H1 (cell line): Measurements from ENCODE around the gene KLHL21. TPM values are rescaled to one million over a fixed set of nuclear protein-coding genes. Genes with fewer than 3 reads are reported as not detected.

ENCODE experiments used
- CTCF ChIA-PET: fragments of 300-600 bp; sonication (Branson Sonifier 250); formaldehyde crosslinking; loops from one replicate; lab custom pipeline; 2021; ENCODE audit not compliant: partially characterized antibody; lab: Charles Lee
- POLR2A ChIA-PET: fragments of 300-600 bp; sonication (Branson Sonifier 250); formaldehyde crosslinking; loops from one replicate; lab custom pipeline; 2021; ENCODE audit warnings: inconsistent platforms; ENCODE audit not compliant: partially characterized antibody; lab: Charles Lee
- DNase-seq, 2 experiments: peaks; one replicate each; pipeline versions ENCODE4 v3.0.0 to v3.0.0-alpha.2; 2010 to 2022; ENCODE audit warnings: low spot score in 2 of 2, low read depth in 1 of 2, mixed read lengths in 1 of 2
- FAIRE-seq: peaks from 2 replicates; lab custom pipeline; 2011; peaks lifted over from hg19 to GRCh38; lab: Jason Lieb, UNC
- H2AFZ ChIP-seq: 2 replicates; pipeline ENCODE4 v1.8.1; 2012; ENCODE audit warnings: low read length, inconsistent platforms
- H2AK5ac ChIP-seq: 2 replicates; pipeline ENCODE4 v1.6.1; 2013; ENCODE audit warnings: low read depth, low read length
- H2BK120ac ChIP-seq: replicated peaks from 2 replicates; pipeline ENCODE3; 2013; ENCODE audit warnings: low read depth, low read length, inconsistent platforms
- H2BK12ac ChIP-seq: 2 replicates; pipeline ENCODE4 v1.6.1; 2013; ENCODE audit warnings: low read depth, low read length
- H2BK15ac ChIP-seq: 2 replicates; pipeline ENCODE4 v1.6.1; 2013; ENCODE audit warnings: low read length
- H2BK20ac ChIP-seq: 2 replicates; pipeline ENCODE4 v1.6.1; 2013; ENCODE audit warnings: low read length
- H2BK5ac ChIP-seq: 2 replicates; pipeline ENCODE4 v1.6.1; 2013; ENCODE audit warnings: low read depth, low read length
- H3K14ac ChIP-seq: 2 replicates; pipeline ENCODE4 v1.6.1; 2013; ENCODE audit warnings: inconsistent platforms; ENCODE audit not compliant: insufficient read length
- H3K18ac ChIP-seq: 2 replicates; pipeline ENCODE4 v1.6.1; 2013; ENCODE audit warnings: low read length; ENCODE audit errors: extremely low read depth
- H3K23ac ChIP-seq: 2 replicates; pipeline ENCODE4 v1.6.1; 2013; ENCODE audit warnings: inconsistent platforms; ENCODE audit not compliant: insufficient read length
- H3K23me2 ChIP-seq: 2 replicates; pipeline ENCODE4 v1.6.1; 2013; ENCODE audit warnings: low read depth, low read length
- H3K27ac ChIP-seq: 2 replicates; pipeline ENCODE4 v1.6.1; 2011; ENCODE audit warnings: low read depth, low read length, inconsistent platforms
- H3K27me3 ChIP-seq, 4 experiments: replicated peaks in 1 of 4; 1 replicate in 1 of 4; 2 replicates in 3 of 4; pipeline versions ENCODE4 v1.6.1 to v1.8.1; 2011 to 2013; ENCODE audit warnings: low read length in 3 of 4, mild to moderate bottlenecking in 3 of 4, inconsistent platforms in 2 of 4, mixed read lengths in 2 of 4, moderate library complexity in 1 of 4; ENCODE audit not compliant: control insufficient read depth in 3 of 4, insufficient read depth in 3 of 4; ENCODE audit errors: extremely low read depth in 1 of 4
- H3K36me3 ChIP-seq, 4 experiments: 2 replicates each; pipeline versions ENCODE4 v1.6.1 to v1.8.1; 2011 to 2013; ENCODE audit warnings: mild to moderate bottlenecking in 4 of 4, low read length in 3 of 4, moderate library complexity in 2 of 4, control low read depth in 1 of 4, inconsistent platforms in 1 of 4; ENCODE audit not compliant: insufficient read depth in 4 of 4, control insufficient read depth in 2 of 4
- H3K4ac ChIP-seq: replicated peaks from 2 replicates; pipeline ENCODE3; 2013; ENCODE audit warnings: low read length, low read depth, mixed read lengths, inconsistent platforms; ENCODE audit not compliant: insufficient read length
- H3K4me1 ChIP-seq, 4 experiments: replicated peaks in 1 of 4; 1 replicate in 1 of 4; 2 replicates in 3 of 4; pipeline versions ENCODE4 v1.6.1 to v1.8.1; 2011 to 2013; ENCODE audit warnings: low read length in 3 of 4, inconsistent platforms in 2 of 4, mixed read lengths in 1 of 4; ENCODE audit not compliant: insufficient read depth in 4 of 4, control insufficient read depth in 3 of 4
- H3K4me2 ChIP-seq, 2 experiments: 2 replicates each; pipeline versions ENCODE4 v1.6.1 to v1.8.1; 2011 to 2013; ENCODE audit warnings: low read depth in 2 of 2, low read length in 2 of 2, control low read depth in 1 of 2, inconsistent platforms in 1 of 2, mild to moderate bottlenecking in 1 of 2; ENCODE audit not compliant: insufficient read depth in 1 of 2
- H3K4me3 ChIP-seq, 4 experiments: fragments of 200-600, 300-600 bp in 1 of 4; sonication (generic), shearing (Covaris generic), sonication (Bioruptor Twin) in 1 of 4; 2 replicates each; pipeline versions ENCODE4 v1.5.1 to v1.8.1; 2011 to 2016; ENCODE audit warnings: low read length in 4 of 4, low read depth in 3 of 4, control low read depth in 2 of 4, inconsistent platforms in 2 of 4, mild to moderate bottlenecking in 2 of 4, mixed read lengths in 1 of 4, moderate library complexity in 1 of 4; ENCODE audit not compliant: insufficient read depth in 2 of 4; ENCODE audit errors: extremely low read depth in 1 of 4
- H3K56ac ChIP-seq: replicated peaks from 2 replicates; pipeline ENCODE3; 2013; ENCODE audit warnings: low read depth, mild to moderate bottlenecking, mixed read lengths, low read length, inconsistent platforms; ENCODE audit not compliant: insufficient read length
- H3K79me1 ChIP-seq: 2 replicates; pipeline ENCODE4 v1.6.1; 2013; ENCODE audit warnings: low read depth, low read length, control low read depth
- H3K79me2 ChIP-seq, 2 experiments: 2 replicates each; pipeline versions ENCODE4 v1.6.1 to v1.8.1; 2012 to 2013; ENCODE audit warnings: low read length in 2 of 2, mild to moderate bottlenecking in 2 of 2, inconsistent platforms in 1 of 2; ENCODE audit not compliant: insufficient read depth in 2 of 2, control insufficient read depth in 1 of 2
- H3K9ac ChIP-seq, 4 experiments: replicated peaks in 1 of 4; 1 replicate in 1 of 4; 2 replicates in 3 of 4; pipeline versions ENCODE4 v1.6.1 to v1.8.1; 2011 to 2013; ENCODE audit warnings: low read depth in 3 of 4, low read length in 3 of 4, control low read depth in 2 of 4, mild to moderate bottlenecking in 2 of 4, moderate library complexity in 2 of 4, inconsistent platforms in 1 of 4; ENCODE audit errors: extremely low read depth in 1 of 4
- H3K9me3 ChIP-seq, 2 experiments: 2 replicates each; pipeline versions ENCODE4 v1.6.1 to v1.8.1; 2012 to 2013; ENCODE audit warnings: mild to moderate bottlenecking in 2 of 2, moderate library complexity in 2 of 2, control low read depth in 1 of 2, inconsistent platforms in 1 of 2, low read depth in 1 of 2, low read length in 1 of 2, mixed read lengths in 1 of 2; ENCODE audit not compliant: insufficient read depth in 2 of 2
- H4K20me1 ChIP-seq, 2 experiments: replicated peaks in 1 of 2; 2 replicates each; pipeline versions ENCODE3 to v1.8.1; 2011 to 2013; ENCODE audit warnings: inconsistent platforms in 2 of 2, low read length in 2 of 2, mild to moderate bottlenecking in 1 of 2; ENCODE audit not compliant: insufficient read depth in 2 of 2, control insufficient read depth in 1 of 2
- H4K5ac ChIP-seq: 2 replicates; pipeline ENCODE4 v1.6.1; 2013; ENCODE audit warnings: low read length, low read depth, mixed read lengths, inconsistent platforms; ENCODE audit not compliant: insufficient read length
- H4K8ac ChIP-seq: 2 replicates; pipeline ENCODE4 v1.8.0; 2013; ENCODE audit warnings: mild to moderate bottlenecking, moderate library complexity, low read length, inconsistent platforms; ENCODE audit not compliant: insufficient read depth; ENCODE audit errors: extremely low read depth
- H4K91ac ChIP-seq: replicated peaks from 2 replicates; pipeline ENCODE3; 2013; ENCODE audit warnings: low read length, mixed read lengths, inconsistent platforms; ENCODE audit not compliant: insufficient read length
- BRCA1 ChIP-seq: IDR thresholded peaks from 2 replicates; pipeline ENCODE4 v1.6.1; 2012; ENCODE audit warnings: low read depth, low read length, improper control_type of control experiment
- CBX5 ChIP-seq: fragments of 300-800, 300-1000 bp; sonication (generic); IDR thresholded peaks from 2 replicates; pipeline ENCODE4 v1.7.1; 2016; ENCODE audit warnings: antibody characterized with exemption, low read length, low read depth
- CHD2 ChIP-seq: IDR thresholded peaks from 2 replicates; pipeline ENCODE4 v1.6.1; 2012; ENCODE audit warnings: low read length, improper control_type of control experiment
- EP300 ChIP-seq, 2 experiments: IDR thresholded peaks; 1 replicate in 1 of 2; 2 replicates in 1 of 2; pipeline ENCODE4 v1.6.1; 2011 to 2012; ENCODE audit warnings: low read depth in 2 of 2, low read length in 2 of 2, mild to moderate bottlenecking in 2 of 2, borderline replicate concordance in 1 of 2, inconsistent platforms in 1 of 2, moderate library complexity in 1 of 2
- EZH2 ChIP-seq: fragments of 200-600 bp; sonication (generic); IDR thresholded peaks from 2 replicates; pipeline ENCODE4 v1.7.1; 2012; ENCODE audit warnings: low read depth, mild to moderate bottlenecking, moderate library complexity, low read length, inconsistent platforms; ENCODE audit not compliant: severe bottlenecking
- HDAC2 ChIP-seq, 2 experiments: fragments of 300-600 bp in 1 of 2; sonication (generic) in 1 of 2; IDR thresholded peaks; 2 replicates each; pipeline ENCODE4 v1.6.1; 2011 to 2012; ENCODE audit warnings: low read depth in 2 of 2, low read length in 2 of 2, mild to moderate bottlenecking in 2 of 2, moderate library complexity in 2 of 2, borderline replicate concordance in 1 of 2, inconsistent platforms in 1 of 2
- KDM1A ChIP-seq: fragments of 200-600, 300-600 bp; sonication (generic); IDR thresholded peaks from 2 replicates; pipeline ENCODE4 v1.7.1; 2016; ENCODE audit warnings: mild to moderate bottlenecking, low read length, borderline replicate concordance
- MAX ChIP-seq: IDR thresholded peaks from 2 replicates; pipeline ENCODE4 v1.6.1; 2012; ENCODE audit warnings: inconsistent platforms
- RNF2 ChIP-seq: fragments of 200-900, 300-1000 bp; sonication (generic); IDR thresholded peaks from 2 replicates; pipeline ENCODE4 v1.7.1; 2016; ENCODE audit warnings: borderline replicate concordance, low read depth, mild to moderate bottlenecking, antibody characterized with exemption, low read length; ENCODE audit not compliant: poor library complexity, severe bottlenecking; ENCODE audit errors: missing control alignments
- WGBS, 2 experiments: shearing (Covaris generic) in 1 of 2; methylation state at CpG; one replicate each; pipeline versions ENCODE4 v1.1.6 to v1.1.7; 2013 to 2015; ENCODE audit warnings: low lambda C conversion rate in 2 of 2, mixed read lengths in 2 of 2, inconsistent platforms in 1 of 2, low coverage in 1 of 2, missing lambda C conversion rate in 1 of 2; ENCODE audit not compliant: insufficient replicate concordance in 2 of 2, insufficient coverage in 1 of 2, insufficient read length in 1 of 2; ENCODE audit errors: extremely low coverage in 1 of 2, missing lambda C conversion rate in 1 of 2; 5-methylcytosine and 5-hydroxymethylcytosine counted together
- polyA plus RNA-seq, 7 experiments: library from polyadenylated mRNA; depleted of rRNA in 3 of 7; stranded (reverse) in 5 of 7; unstranded in 2 of 7; fragments of >200 nt in 5 of 7; fragments of 200-250 nt in 2 of 7; gene quantifications; 1 replicate in 5 of 7; 2 replicates in 1 of 7; 4 replicates in 1 of 7; pipeline versions ENCODE4 v1.2.1 to v1.2.3, GENCODE V29; 2011 to 2013; ENCODE audit warnings: missing spikeins in 2 of 7, mixed read lengths in 2 of 7
- total RNA-seq: library from RNA; stranded (reverse); fragmentation: NEBNext Ultra II Directional; extraction: Animal tissue kit (Norgen Biotek cat#: 25700); gene quantifications from 2 replicates; pipeline ENCODE4 v1.2.1, GENCODE V29; 2021

The KLHL21 gene
- total and polyA plus RNA-seq, 2 of the 8 experiments (the other 6 are each of a cell fraction or from before 2014, with no cell fraction given): 11.9 to 22.3 TPM

GRCh38 chr1:6587261-6588005 is 15.2 kb downstream of the KLHL21 start:
- Histone ChIP-seq H2BK15ac (no peak overlapping the region), H3K79me1 (peaks cover 4% of the 10 kb centered on the region), H3K23ac (no peak overlapping the region), H3K4me3 (no peak overlapping the region), H4K8ac (no peak overlapping the region), H2BK5ac (0 out of 2 replicates have a peak overlapping the region, but pooled peaks have one; percentile 49), H3K18ac (no peak overlapping the region), H2BK12ac (no peak overlapping the region), H2AK5ac (no peak overlapping the region), H4K91ac (no peak overlapping the region), H3K23me2 (no peaks in the 10 kb centered on the region), H3K79me2 (no peaks in the 10 kb centered on the region), H3K27ac (no peak overlapping the region), H3K4ac (no peak overlapping the region), H3K9ac (no peak overlapping the region), H4K20me1 (peaks cover 2 to 28% of the 10 kb centered on the region in 2 experiments), H4K5ac (no peak overlapping the region), H3K9me3 (no peaks in the 10 kb centered on the region), H2BK120ac (no peak overlapping the region), H2AFZ (no peak overlapping the region), H3K4me2 (no peak overlapping the region), H2BK20ac (no peak overlapping the region), H3K4me1 (no peaks in the 10 kb centered on the region), H3K36me3 (peaks cover 0 to 32% (median 5%) of the 10 kb centered on the region in 4 experiments; a peak in 6 of 8 replicates), H3K56ac (no peak overlapping the region), H3K14ac (no peak overlapping the region), H3K27me3 (no peaks in the 10 kb centered on the region)
- TF ChIP-seq EP300 (IDR thresholded peaks at IDR 0.05; ENCODE audit: borderline replicate concordance in 1 of 2, low read depth in 2 of 2, low read length in 2 of 2) (no peak), CBX5 (no peak), KDM1A (no peak), HDAC2 (IDR thresholded peaks at IDR 0.05; ENCODE audit: borderline replicate concordance in 1 of 2, low read depth in 2 of 2, low read length in 2 of 2) (no peak), EZH2 (no peak), BRCA1 (no peak), MAX (no peak), RNF2 (no peak), CHD2 (no peak)
- no peak for FAIRE-seq
- CTCF ChIA-PET: interaction anchor here (0.7 to 2.1 kb wide), 5 partner anchors 10 to 97 kb away, joined by 3 to 7 read pairs (median 3); partner anchors contain the start of gene KLHL21
- 94% methylated on average over 12 of the region's 13 CpGs; no CpG with 5 or more reads in 1 of the 2 experiments for WGBS, 2 experiments
- POLR2A ChIA-PET: interaction anchor here (2.3 to 17.4 kb wide), 2 partner anchors 9 to 13 kb away, joined by 8 to 196 read pairs; partner anchors contain the start of gene KLHL21
- no peak for DNase-seq
